ENCODE measurements around the gene C16orf92.

GRCh38 chr16:29985271-29985811 lies 37.7 kb upstream of the C16orf92 start:
- TF ChIP-seq YY1 (IDR thresholded peaks at IDR 0.05; ENCODE audit: insufficient read depth, insufficient replicate concordance, low read depth, low read length) (no peak), REST (IDR thresholded peaks at IDR 0.05; ENCODE audit: borderline replicate concordance in 1 of 2, low read depth in 1 of 2, low read length in 2 of 2) (no peak), ZNF121 (CRISPR knock-in tag; IDR thresholded peaks at IDR 0.05) (no peak), HNRNPK (IDR thresholded peaks at IDR 0.05; ENCODE audit: low read depth, low read length, poor library complexity, severe bottlenecking) (no peak), CEBPB (IDR thresholded peaks at IDR 0.05; ENCODE audit: borderline replicate concordance, low read depth, low read length) (no peak), IRF2 (CRISPR knock-in tag; IDR thresholded peaks at IDR 0.05) (no peak), HCFC1 (IDR thresholded peaks at IDR 0.05; ENCODE audit: low read depth, low read length) (no peak), LCORL (IDR thresholded peaks at IDR 0.05) (no peak), LCORL (CRISPR knock-in tag; IDR thresholded peaks at IDR 0.05) (no peak), POLR2AphosphoS5 (IDR thresholded peaks at IDR 0.05; ENCODE audit: low read depth, low read length) (no peak), TBP (CRISPR knock-in tag; IDR thresholded peaks at IDR 0.05) (no peak), CBX5 (CRISPR knock-in tag; IDR thresholded peaks at IDR 0.05; ENCODE audit: borderline replicate concordance) (no peak)
